ENCODE results near the gene PHACTR4. TPM values are rescaled to one million over a fixed set of nuclear protein-coding genes. Genes with fewer than 3 reads are reported as not detected.

Gene PHACTR4
- total RNA-seq, 1 experiment from 2014 or later, result 52.9 TPM

DNA sequence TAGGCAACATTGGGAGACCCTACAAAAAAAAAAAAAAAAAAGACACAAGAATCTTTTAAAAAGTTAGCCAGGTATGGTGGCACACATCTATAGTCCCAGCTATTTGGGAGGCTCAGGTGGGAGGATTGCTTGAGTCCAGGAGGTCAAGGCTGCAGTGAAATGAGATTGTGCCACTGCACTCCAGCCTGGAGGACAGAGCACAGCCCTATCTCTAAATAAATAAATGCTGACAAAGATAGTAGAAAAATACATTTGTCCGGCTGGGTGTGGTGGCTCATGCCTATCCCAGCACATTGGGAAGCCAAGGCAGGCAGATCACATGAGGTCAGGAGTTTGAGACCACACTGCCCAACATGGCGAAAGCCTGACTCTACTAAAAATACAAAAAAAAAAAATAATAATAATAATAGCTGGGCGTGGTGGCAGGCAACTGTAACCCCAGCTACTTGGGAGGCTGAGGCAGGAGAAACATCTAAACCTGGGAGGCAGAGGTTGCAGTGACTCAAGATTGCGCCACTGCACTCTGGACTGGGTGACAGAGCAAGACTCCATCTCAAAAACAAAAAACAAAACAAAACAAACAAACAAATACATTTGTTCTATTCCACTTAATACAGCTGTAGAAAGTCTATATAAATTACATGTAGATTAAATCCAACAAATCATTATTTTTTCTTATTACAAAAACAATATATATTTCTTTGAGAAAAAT is 48.5 kb downstream of the PHACTR4 start:
- no peaks in the 10 kb centered on the region for H3K27me3 Mint-ChIP-seq (ENCODE audit: low read depth)
- POLR2A ChIA-PET, result no interaction called here
- ATAC-seq, result no peak
- TF ChIP-seq CREB1 (CRISPR knock-in tag; IDR thresholded peaks at IDR 0.05), result no peak
- TF ChIP-seq, protein P1, sequence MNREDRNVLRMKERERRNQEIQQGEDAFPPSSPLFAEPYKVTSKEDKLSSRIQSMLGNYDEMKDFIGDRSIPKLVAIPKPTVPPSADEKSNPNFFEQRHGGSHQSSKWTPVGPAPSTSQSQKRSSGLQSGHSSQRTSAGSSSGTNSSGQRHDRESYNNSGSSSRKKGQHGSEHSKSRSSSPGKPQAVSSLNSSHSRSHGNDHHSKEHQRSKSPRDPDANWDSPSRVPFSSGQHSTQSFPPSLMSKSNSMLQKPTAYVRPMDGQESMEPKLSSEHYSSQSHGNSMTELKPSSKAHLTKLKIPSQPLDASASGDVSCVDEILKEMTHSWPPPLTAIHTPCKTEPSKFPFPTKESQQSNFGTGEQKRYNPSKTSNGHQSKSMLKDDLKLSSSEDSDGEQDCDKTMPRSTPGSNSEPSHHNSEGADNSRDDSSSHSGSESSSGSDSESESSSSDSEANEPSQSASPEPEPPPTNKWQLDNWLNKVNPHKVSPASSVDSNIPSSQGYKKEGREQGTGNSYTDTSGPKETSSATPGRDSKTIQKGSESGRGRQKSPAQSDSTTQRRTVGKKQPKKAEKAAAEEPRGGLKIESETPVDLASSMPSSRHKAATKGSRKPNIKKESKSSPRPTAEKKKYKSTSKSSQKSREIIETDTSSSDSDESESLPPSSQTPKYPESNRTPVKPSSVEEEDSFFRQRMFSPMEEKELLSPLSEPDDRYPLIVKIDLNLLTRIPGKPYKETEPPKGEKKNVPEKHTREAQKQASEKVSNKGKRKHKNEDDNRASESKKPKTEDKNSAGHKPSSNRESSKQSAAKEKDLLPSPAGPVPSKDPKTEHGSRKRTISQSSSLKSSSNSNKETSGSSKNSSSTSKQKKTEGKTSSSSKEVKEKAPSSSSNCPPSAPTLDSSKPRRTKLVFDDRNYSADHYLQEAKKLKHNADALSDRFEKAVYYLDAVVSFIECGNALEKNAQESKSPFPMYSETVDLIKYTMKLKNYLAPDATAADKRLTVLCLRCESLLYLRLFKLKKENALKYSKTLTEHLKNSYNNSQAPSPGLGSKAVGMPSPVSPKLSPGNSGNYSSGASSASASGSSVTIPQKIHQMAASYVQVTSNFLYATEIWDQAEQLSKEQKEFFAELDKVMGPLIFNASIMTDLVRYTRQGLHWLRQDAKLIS (CRISPR knock-in tag; IDR thresholded peaks at IDR 0.05; ENCODE audit: borderline replicate concordance), result no peak
- no peak for TF ChIP-seq NFATC4 (CRISPR knock-in tag; IDR thresholded peaks at IDR 0.05)
- no peak for TF ChIP-seq ZNF121 (CRISPR knock-in tag; IDR thresholded peaks at IDR 0.05)
- no peak for TF ChIP-seq ZNF138 (CRISPR knock-in tag; conservative IDR thresholded peaks at IDR 0.05)
- TF ChIP-seq, protein P2, sequence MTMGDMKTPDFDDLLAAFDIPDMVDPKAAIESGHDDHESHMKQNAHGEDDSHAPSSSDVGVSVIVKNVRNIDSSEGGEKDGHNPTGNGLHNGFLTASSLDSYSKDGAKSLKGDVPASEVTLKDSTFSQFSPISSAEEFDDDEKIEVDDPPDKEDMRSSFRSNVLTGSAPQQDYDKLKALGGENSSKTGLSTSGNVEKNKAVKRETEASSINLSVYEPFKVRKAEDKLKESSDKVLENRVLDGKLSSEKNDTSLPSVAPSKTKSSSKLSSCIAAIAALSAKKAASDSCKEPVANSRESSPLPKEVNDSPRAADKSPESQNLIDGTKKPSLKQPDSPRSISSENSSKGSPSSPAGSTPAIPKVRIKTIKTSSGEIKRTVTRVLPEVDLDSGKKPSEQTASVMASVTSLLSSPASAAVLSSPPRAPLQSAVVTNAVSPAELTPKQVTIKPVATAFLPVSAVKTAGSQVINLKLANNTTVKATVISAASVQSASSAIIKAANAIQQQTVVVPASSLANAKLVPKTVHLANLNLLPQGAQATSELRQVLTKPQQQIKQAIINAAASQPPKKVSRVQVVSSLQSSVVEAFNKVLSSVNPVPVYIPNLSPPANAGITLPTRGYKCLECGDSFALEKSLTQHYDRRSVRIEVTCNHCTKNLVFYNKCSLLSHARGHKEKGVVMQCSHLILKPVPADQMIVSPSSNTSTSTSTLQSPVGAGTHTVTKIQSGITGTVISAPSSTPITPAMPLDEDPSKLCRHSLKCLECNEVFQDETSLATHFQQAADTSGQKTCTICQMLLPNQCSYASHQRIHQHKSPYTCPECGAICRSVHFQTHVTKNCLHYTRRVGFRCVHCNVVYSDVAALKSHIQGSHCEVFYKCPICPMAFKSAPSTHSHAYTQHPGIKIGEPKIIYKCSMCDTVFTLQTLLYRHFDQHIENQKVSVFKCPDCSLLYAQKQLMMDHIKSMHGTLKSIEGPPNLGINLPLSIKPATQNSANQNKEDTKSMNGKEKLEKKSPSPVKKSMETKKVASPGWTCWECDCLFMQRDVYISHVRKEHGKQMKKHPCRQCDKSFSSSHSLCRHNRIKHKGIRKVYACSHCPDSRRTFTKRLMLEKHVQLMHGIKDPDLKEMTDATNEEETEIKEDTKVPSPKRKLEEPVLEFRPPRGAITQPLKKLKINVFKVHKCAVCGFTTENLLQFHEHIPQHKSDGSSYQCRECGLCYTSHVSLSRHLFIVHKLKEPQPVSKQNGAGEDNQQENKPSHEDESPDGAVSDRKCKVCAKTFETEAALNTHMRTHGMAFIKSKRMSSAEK (CRISPR knock-in tag; IDR thresholded peaks at IDR 0.05; ENCODE audit: borderline replicate concordance), result no peak
- TF ChIP-seq, protein P3, sequence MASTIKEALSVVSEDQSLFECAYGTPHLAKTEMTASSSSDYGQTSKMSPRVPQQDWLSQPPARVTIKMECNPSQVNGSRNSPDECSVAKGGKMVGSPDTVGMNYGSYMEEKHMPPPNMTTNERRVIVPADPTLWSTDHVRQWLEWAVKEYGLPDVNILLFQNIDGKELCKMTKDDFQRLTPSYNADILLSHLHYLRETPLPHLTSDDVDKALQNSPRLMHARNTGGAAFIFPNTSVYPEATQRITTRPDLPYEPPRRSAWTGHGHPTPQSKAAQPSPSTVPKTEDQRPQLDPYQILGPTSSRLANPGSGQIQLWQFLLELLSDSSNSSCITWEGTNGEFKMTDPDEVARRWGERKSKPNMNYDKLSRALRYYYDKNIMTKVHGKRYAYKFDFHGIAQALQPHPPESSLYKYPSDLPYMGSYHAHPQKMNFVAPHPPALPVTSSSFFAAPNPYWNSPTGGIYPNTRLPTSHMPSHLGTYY (CRISPR knock-in tag; IDR thresholded peaks at IDR 0.05), result no peak
- TF ChIP-seq NR3C1 (CRISPR knock-in tag; conservative IDR thresholded peaks at IDR 0.05; ENCODE audit: low read depth), result no peak
- TF ChIP-seq, protein P4, sequence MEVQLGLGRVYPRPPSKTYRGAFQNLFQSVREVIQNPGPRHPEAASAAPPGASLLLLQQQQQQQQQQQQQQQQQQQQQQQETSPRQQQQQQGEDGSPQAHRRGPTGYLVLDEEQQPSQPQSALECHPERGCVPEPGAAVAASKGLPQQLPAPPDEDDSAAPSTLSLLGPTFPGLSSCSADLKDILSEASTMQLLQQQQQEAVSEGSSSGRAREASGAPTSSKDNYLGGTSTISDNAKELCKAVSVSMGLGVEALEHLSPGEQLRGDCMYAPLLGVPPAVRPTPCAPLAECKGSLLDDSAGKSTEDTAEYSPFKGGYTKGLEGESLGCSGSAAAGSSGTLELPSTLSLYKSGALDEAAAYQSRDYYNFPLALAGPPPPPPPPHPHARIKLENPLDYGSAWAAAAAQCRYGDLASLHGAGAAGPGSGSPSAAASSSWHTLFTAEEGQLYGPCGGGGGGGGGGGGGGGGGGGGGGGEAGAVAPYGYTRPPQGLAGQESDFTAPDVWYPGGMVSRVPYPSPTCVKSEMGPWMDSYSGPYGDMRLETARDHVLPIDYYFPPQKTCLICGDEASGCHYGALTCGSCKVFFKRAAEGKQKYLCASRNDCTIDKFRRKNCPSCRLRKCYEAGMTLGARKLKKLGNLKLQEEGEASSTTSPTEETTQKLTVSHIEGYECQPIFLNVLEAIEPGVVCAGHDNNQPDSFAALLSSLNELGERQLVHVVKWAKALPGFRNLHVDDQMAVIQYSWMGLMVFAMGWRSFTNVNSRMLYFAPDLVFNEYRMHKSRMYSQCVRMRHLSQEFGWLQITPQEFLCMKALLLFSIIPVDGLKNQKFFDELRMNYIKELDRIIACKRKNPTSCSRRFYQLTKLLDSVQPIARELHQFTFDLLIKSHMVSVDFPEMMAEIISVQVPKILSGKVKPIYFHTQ (CRISPR knock-in tag; IDR thresholded peaks at IDR 0.05), result no peak
- TF ChIP-seq NR2C2 (CRISPR knock-in tag; IDR thresholded peaks at IDR 0.05), result no peak
- TF ChIP-seq, protein P5, sequence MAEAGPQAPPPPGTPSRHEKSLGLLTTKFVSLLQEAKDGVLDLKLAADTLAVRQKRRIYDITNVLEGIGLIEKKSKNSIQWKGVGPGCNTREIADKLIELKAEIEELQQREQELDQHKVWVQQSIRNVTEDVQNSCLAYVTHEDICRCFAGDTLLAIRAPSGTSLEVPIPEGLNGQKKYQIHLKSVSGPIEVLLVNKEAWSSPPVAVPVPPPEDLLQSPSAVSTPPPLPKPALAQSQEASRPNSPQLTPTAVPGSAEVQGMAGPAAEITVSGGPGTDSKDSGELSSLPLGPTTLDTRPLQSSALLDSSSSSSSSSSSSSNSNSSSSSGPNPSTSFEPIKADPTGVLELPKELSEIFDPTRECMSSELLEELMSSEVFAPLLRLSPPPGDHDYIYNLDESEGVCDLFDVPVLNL (CRISPR knock-in tag; IDR thresholded peaks at IDR 0.05; ENCODE audit: borderline replicate concordance, low read depth), result no peak
- no peak for TF ChIP-seq FOXK1 (CRISPR knock-in tag; IDR thresholded peaks at IDR 0.05)
- no peak for TF ChIP-seq SP1 (CRISPR knock-in tag; conservative IDR thresholded peaks at IDR 0.05)
- no peak for TF ChIP-seq SMAD3 (CRISPR knock-in tag; IDR thresholded peaks at IDR 0.05; ENCODE audit: borderline replicate concordance)
- H3K4me3 Mint-ChIP-seq, result no peak overlapping the region
- CTCF ChIA-PET, result interaction anchor here (1.6 kb wide), 1 partner anchor 8 kb away, joined by 3 read pairs; no protein-coding TSS in a partner anchor
- no peaks in the 10 kb centered on the region for H3K9me3 Mint-ChIP-seq
- peaks cover 40% of the 10 kb centered on the region for H3K4me1 Mint-ChIP-seq
- H3K27ac Mint-ChIP-seq, result no peak overlapping the region
- no peak for DNase-seq (ENCODE audit: low spot score)
- no peaks in the 10 kb centered on the region for H3K36me3 Mint-ChIP-seq
